Stomach (tissue), 9 donors: ENCODE measurements around the gene NTS. TPM values are rescaled to one million over a fixed set of nuclear protein-coding genes. Genes with fewer than 3 reads are reported as not detected.

Experiments
- DNase-seq, 2 donors: peaks; one replicate each; pipeline versions ENCODE4 v3.0.0 to v3.0.0-alpha.2; 2013 to 2019
- H3K27ac ChIP-seq, 5 donors: fragments of 200-600 bp in 4 of 5; sonication (generic) in 4 of 5; one replicate each; pipeline ENCODE4 v1.5.1; 2013 to 2019; ENCODE audit warnings: mild to moderate bottlenecking in 1 of 5, moderate library complexity in 1 of 5
- H3K27me3 ChIP-seq, 3 donors: fragments of 200-600 bp; sonication (generic); one replicate each; pipeline ENCODE4 v1.5.1; 2017 to 2019; ENCODE audit warnings: mixed run types in 1 of 3
- H3K36me3 ChIP-seq, 4 donors: fragments of 200-600 bp; sonication (generic); 1 replicate in 3 of 4; 2 replicates in 1 of 4; pipeline ENCODE4 v1.5.1; 2016 to 2019
- H3K4me1 ChIP-seq, 4 donors: fragments of 200-600 bp; sonication (generic); one replicate each; pipeline ENCODE4 v1.5.1; 2016 to 2019
- H3K4me3 ChIP-seq, 4 donors: fragments of 200-600 bp; sonication (generic) in 3 of 4; one replicate each; pipeline ENCODE4 v1.5.1; 2016 to 2019; ENCODE audit warnings: mild to moderate bottlenecking in 1 of 4
- H3K9me3 ChIP-seq, 4 donors: fragments of 200-600 bp; sonication (generic); one replicate each; pipeline ENCODE4 v1.5.1; 2016 to 2019
- CTCF ChIP-seq, 7 experiments: fragments of 450-650 bp in 4 of 7; fragments of 200-600 bp in 3 of 7; sonication (generic) in 3 of 7; IDR thresholded peaks; one replicate each; pipeline ENCODE4 v1.5.1; 2016 to 2019; ENCODE audit warnings: antibody characterized with exemption in 7 of 7, control low read depth in 2 of 7, mild to moderate bottlenecking in 1 of 7
- EP300 ChIP-seq: sonication (generic); formaldehyde crosslinking; IDR thresholded peaks from one replicate; pipeline ENCODE4 v1.6.1; 2017; ENCODE audit warnings: antibody characterized with exemption
- POLR2A ChIP-seq, 4 donors: fragments of 450-650 bp; IDR thresholded peaks; one replicate each; pipeline ENCODE4 v1.6.1; 2016; ENCODE audit warnings: antibody characterized with exemption in 4 of 4, control low read depth in 2 of 4, mild to moderate bottlenecking in 1 of 4, moderate library complexity in 1 of 4
- POLR2AphosphoS5 ChIP-seq, 3 donors: sonication (generic); formaldehyde crosslinking; IDR thresholded peaks; one replicate each; pipeline ENCODE4 v1.6.1; 2016; ENCODE audit warnings: antibody characterized with exemption in 3 of 3
- WGBS, 5 donors: extraction: QIAGEN DNeasy Blood & Tissue Kit in 3 of 5; methylation state at CpG; one replicate each; pipeline versions ENCODE4 v1.1.5 to v1.1.7; 2013 to 2018; 5-methylcytosine and 5-hydroxymethylcytosine counted together
- intact Hi-C: fragments of 100-400 bp; cut with DNase I; formaldehyde crosslinking; loops from one replicate; pipeline ENCODE4 v1.15.1; 2023; ENCODE audit warnings: low total_unique reads
- polyA plus RNA-seq, 3 donors: library from polyadenylated mRNA; stranded (reverse); fragments of 200-250 nt; gene quantifications; one replicate each; pipeline ENCODE4 v1.2.3, GENCODE V29; 2013
- total RNA-seq, 5 donors: library from RNA; depleted of rRNA; stranded (reverse); fragments of >200 nt; gene quantifications; one replicate each; pipeline versions ENCODE4 v1.1.0 to v1.2.3, GENCODE V29; 2014 to 2016
- donor health status: healthy with polysubstance abuse.
- donor health status: Bipolar disorder and iron deficiency.
- donor health status: healthy.

The NTS gene
- total and polyA plus RNA-seq, 8 donors = 0.18 to 5.5 TPM; not detected in 6

GRCh38 chr12:85883763-85884162 lies 9.7 kb downstream of the NTS start:
- Histone ChIP-seq H3K27me3 (no peaks in the 10 kb centered on the region), H3K27ac (no peak overlapping the region), H3K4me3 (no peak overlapping the region), H3K4me1 (no peaks in the 10 kb centered on the region), H3K36me3 (no peaks in the 10 kb centered on the region), H3K9me3 (no peaks in the 10 kb centered on the region)
- TF ChIP-seq CTCF (IDR thresholded peaks at IDR 0.05) (no peak), EP300 (no peak), POLR2A (IDR thresholded peaks at IDR 0.05) (no peak), POLR2AphosphoS5 (IDR thresholded peaks at IDR 0.05) (no peak)
- intact Hi-C loops = no loop called here
- no peak for DNase-seq

GRCh38 chr12:85894653-85895052 lies 20.6 kb downstream of the NTS start:
- no peak for TF ChIP-seq EP300
- TF ChIP-seq POLR2AphosphoS5 (IDR thresholded peaks at IDR 0.05) = no peak
- no peak for TF ChIP-seq CTCF (IDR thresholded peaks at IDR 0.05)
- TF ChIP-seq POLR2A (IDR thresholded peaks at IDR 0.05) = no peak
- DNase-seq = no peak
- intact Hi-C loops = no loop called here

GRCh38 chr12:85920324-85920947 lies 46.3 kb downstream of the NTS start:
- intact Hi-C loops = no loop called here
- no peaks in the 10 kb centered on the region for H3K4me1 ChIP-seq
- peak in 1 of 2 donors; percentile 39 for DNase-seq
- H3K27ac ChIP-seq = no peak overlapping the region
- no peaks in the 10 kb centered on the region for H3K9me3 ChIP-seq
- H3K4me3 ChIP-seq = no peak overlapping the region
- 1 to 5% (median 1%) methylated on average over 3 of the region's 3 CpGs for WGBS, 5 donors
- no peak for TF ChIP-seq EP300
- peak in 3 of 7 experiments; percentile 39 to 71 (median 61) for TF ChIP-seq CTCF (IDR thresholded peaks at IDR 0.05)
- TF ChIP-seq POLR2AphosphoS5 (IDR thresholded peaks at IDR 0.05) = no peak
- no peak for TF ChIP-seq POLR2A (IDR thresholded peaks at IDR 0.05)
- H3K36me3 ChIP-seq = no peaks in the 10 kb centered on the region
- H3K27me3 ChIP-seq = no peaks in the 10 kb centered on the region

More at GRCh38 chr12:85894653-85895052, 20.6 kb downstream of the NTS start:
- Histone ChIP-seq H3K27ac (no peak overlapping the region), H3K4me3 (no peak overlapping the region), H3K4me1 (no peaks in the 10 kb centered on the region), H3K9me3 (no peaks in the 10 kb centered on the region), H3K27me3 (no peaks in the 10 kb centered on the region), H3K36me3 (no peaks in the 10 kb centered on the region)

- 86 to 90% (median 88%) methylated on average over 1 of the region's 1 CpG for WGBS, 5 donors
- Histone ChIP-seq H3K9me3 (no peaks in the 10 kb centered on the region), H3K4me3 (no peak overlapping the region), H3K4me1 (no peaks in the 10 kb centered on the region), H3K27me3 (no peaks in the 10 kb centered on the region), H3K36me3 (no peaks in the 10 kb centered on the region), H3K27ac (no peak overlapping the region)
- peak in 1 of 2 donors; percentile 34 for DNase-seq
- intact Hi-C loops = no loop called here
- peak in 4 of 7 experiments; percentile 19 to 70 (median 40) for TF ChIP-seq CTCF (IDR thresholded peaks at IDR 0.05)
- TF ChIP-seq POLR2AphosphoS5 (IDR thresholded peaks at IDR 0.05) = no peak
- TF ChIP-seq POLR2A (IDR thresholded peaks at IDR 0.05) = no peak
- no peak for TF ChIP-seq EP300
These were observed 49.8 kb downstream of the NTS start for GRCh38 chr12:85923767-85924331.
